Thoracic aorta (tissue), 2 donors: ENCODE results near the gene PSAPL1. TPM values are rescaled to one million over a fixed set of nuclear protein-coding genes. Genes with fewer than 3 reads are reported as not detected.

Experiments
- ATAC-seq: fragments of 150-250 bp; one replicate; pipeline ENCODE4 v1.8.0; 2017; ENCODE audit warnings: low read depth; ENCODE audit not compliant: insufficient number of reproducible peaks, low FRiP score
- DNase-seq: peaks from one replicate; pipeline ENCODE4 v3.0.0-alpha.2; 2020; ENCODE audit warnings: low spot score
- H3K27ac ChIP-seq, 2 donors: fragments of 200-600 bp; sonication (generic); 1 replicate in 1 of 2; 2 replicates in 1 of 2; pipeline ENCODE4 v1.5.1; 2016; ENCODE audit warnings: mild to moderate bottlenecking in 2 of 2, moderate library complexity in 2 of 2
- H3K27me3 ChIP-seq: fragments of 200-600 bp; sonication (generic); replicated peaks from 2 replicates; pipeline ENCODE4 v1.6.0; 2016; ENCODE audit warnings: mild to moderate bottlenecking; ENCODE audit not compliant: insufficient read depth
- H3K36me3 ChIP-seq: fragments of 200-600 bp; sonication (generic); one replicate; pipeline ENCODE4 v1.5.1; 2016
- H3K4me1 ChIP-seq, 2 donors: fragments of 200-600 bp; sonication (generic); 1 replicate in 1 of 2; 2 replicates in 1 of 2; pipeline versions ENCODE4 v1.5.1 to v1.6.0; 2016; ENCODE audit warnings: low read depth in 2 of 2, mild to moderate bottlenecking in 1 of 2; ENCODE audit not compliant: control insufficient read depth in 1 of 2
- H3K4me3 ChIP-seq: fragments of 200-600 bp; sonication (generic); 2 replicates; pipeline ENCODE4 v1.5.1; 2016; ENCODE audit warnings: mild to moderate bottlenecking
- H3K9me3 ChIP-seq: fragments of 200-600 bp; sonication (generic); 2 replicates; pipeline ENCODE4 v1.5.1; 2016
- CTCF ChIP-seq: fragments of 200-600 bp; sonication (generic); IDR thresholded peaks from one replicate; pipeline ENCODE4 v1.5.1; 2019; ENCODE audit warnings: antibody characterized with exemption
- total RNA-seq, 2 donors: library from RNA; depleted of rRNA; stranded (reverse); fragments of >200 nt; gene quantifications; one replicate each; pipeline versions ENCODE4 v1.1.0 to v1.2.3, GENCODE V29; 2016

PSAPL1 gene
- total RNA-seq, 2 donors from 2014 or later, result 0.14 TPM; not detected in 1

- Histone ChIP-seq H3K27ac (no peak overlapping the region), H3K9me3 (no peaks in the 10 kb centered on the region), H3K27me3 (no peaks in the 10 kb centered on the region), H3K4me3 (no peak overlapping the region), H3K36me3 (no peaks in the 10 kb centered on the region), H3K4me1 (peaks cover 0 to 9% of the 10 kb centered on the region in 2 donors)
- no peak for ATAC-seq
- no peak for TF ChIP-seq CTCF
- no peak for DNase-seq
Observed at GRCh38 chr4:7415927-7416686, 18.6 kb downstream of the PSAPL1 start.

GRCh38 chr4:7414736-7415510 is 19.8 kb downstream of the PSAPL1 start:
- H3K9me3 ChIP-seq, result no peaks in the 10 kb centered on the region
- H3K27ac ChIP-seq, result no peak overlapping the region
- H3K36me3 ChIP-seq, result no peaks in the 10 kb centered on the region
- H3K27me3 ChIP-seq, result no peaks in the 10 kb centered on the region
- ATAC-seq (no peak), DNase-seq (no peak)
- H3K4me1 ChIP-seq, result peaks cover 0 to 9% of the 10 kb centered on the region in 2 donors
- no peak overlapping the region for H3K4me3 ChIP-seq
- no peak for TF ChIP-seq CTCF

GRCh38 chr4:7414046-7414445 is 20.7 kb downstream of the PSAPL1 start:
- no peak for DNase-seq

GRCh38 chr4:7412554-7412912 is 22.2 kb downstream of the PSAPL1 start:
- no peaks in the 10 kb centered on the region for H3K9me3 ChIP-seq
- DNase-seq (no peak), ATAC-seq (no peak)

More at GRCh38 chr4:7414046-7414445, 20.7 kb downstream of the PSAPL1 start:
- Histone ChIP-seq H3K4me1 (peaks cover 0 to 9% of the 10 kb centered on the region in 2 donors), H3K9me3 (no peaks in the 10 kb centered on the region), H3K4me3 (no peak overlapping the region), H3K27me3 (no peaks in the 10 kb centered on the region), H3K27ac (no peak overlapping the region), H3K36me3 (no peaks in the 10 kb centered on the region)
- no peak for ATAC-seq
- TF ChIP-seq CTCF, result no peak

More at GRCh38 chr4:7412554-7412912, 22.2 kb downstream of the PSAPL1 start:
- Histone ChIP-seq H3K4me3 (no peak overlapping the region), H3K27me3 (no peaks in the 10 kb centered on the region), H3K4me1 (peaks cover 0 to 9% of the 10 kb centered on the region in 2 donors), H3K36me3 (no peaks in the 10 kb centered on the region), H3K27ac (no peak overlapping the region)
- no peak for TF ChIP-seq CTCF
